Mucosa of descending colon (tissue), 3 donors: ENCODE data around the gene PPFIA1. TPM values are rescaled to one million over a fixed set of nuclear protein-coding genes. Genes with fewer than 3 reads are reported as not detected.

ENCODE experiments used
- ATAC-seq: fragments of 200-7000 bp; cut with Tn5 transposase; one replicate; pipeline ENCODE4 v1.9.1; 2020; ENCODE audit warnings: mild to moderate bottlenecking, moderate library complexity
- DNase-seq, 3 donors: peaks; one replicate each; pipeline ENCODE4 v3.0.0-alpha.2; 2020
- H3K36me3 ChIP-seq: fragments of 200-600 bp; one replicate; pipeline ENCODE4 v1.8.0; 2021; ENCODE audit warnings: low read depth, mild to moderate bottlenecking
- H3K4me1 ChIP-seq: fragments of 200-600 bp; one replicate; pipeline ENCODE4 v1.8.0; 2021; ENCODE audit warnings: low read depth, mild to moderate bottlenecking
- H3K4me3 ChIP-seq: fragments of 200-600 bp; one replicate; pipeline ENCODE4 v1.8.0; 2021; ENCODE audit warnings: mild to moderate bottlenecking
- H3K9me3 ChIP-seq: fragments of 200-600 bp; one replicate; pipeline ENCODE4 v1.8.0; 2021; ENCODE audit warnings: mild to moderate bottlenecking
- intact Hi-C, 2 donors: fragments of 100-400 bp; cut with DNase I in 1 of 2; cut with micrococcal nuclease in 1 of 2; formaldehyde crosslinking; loops; one replicate each; pipeline versions ENCODE4 v1.11.0 to v1.11.1; 2022; cut with DNase I, micrococcal nuclease
- microRNA-seq: library from miRNA; unstranded; fragments of <30 nt; microRNA quantifications from one replicate; pipeline ENCODE4, GENCODE V29; 2019
- total RNA-seq, 3 donors: library from RNA; stranded (reverse); fragmentation: NEBNext Ultra II Directional in 2 of 3; extraction: Animal tissue kit (Norgen Biotek cat#: 25700) in 2 of 3; gene quantifications; one replicate each; pipeline versions ENCODE4 v1.2.1 to v1.2.4, GENCODE V29; 2021 to 2023
- TF ChIP-seq, protein P1 (sequence below): fragments of 200-600 bp; IDR thresholded peaks from one replicate; pipeline ENCODE4 v1.8.0; 2022; ENCODE audit warnings: antibody characterized with exemption, mild to moderate bottlenecking
- donor health status: DM: no; HTN: no; CAD: no; lungs with moderate emphysema.
- donor health status: DM: no; HTN: no; CAD: no.
- donor health status: DM: no; HTN: yes; CAD: no.

Gene PPFIA1
- total RNA-seq, 3 donors from 2014 or later = 58.5 to 65.7 (median 65.0) TPM

DNA sequence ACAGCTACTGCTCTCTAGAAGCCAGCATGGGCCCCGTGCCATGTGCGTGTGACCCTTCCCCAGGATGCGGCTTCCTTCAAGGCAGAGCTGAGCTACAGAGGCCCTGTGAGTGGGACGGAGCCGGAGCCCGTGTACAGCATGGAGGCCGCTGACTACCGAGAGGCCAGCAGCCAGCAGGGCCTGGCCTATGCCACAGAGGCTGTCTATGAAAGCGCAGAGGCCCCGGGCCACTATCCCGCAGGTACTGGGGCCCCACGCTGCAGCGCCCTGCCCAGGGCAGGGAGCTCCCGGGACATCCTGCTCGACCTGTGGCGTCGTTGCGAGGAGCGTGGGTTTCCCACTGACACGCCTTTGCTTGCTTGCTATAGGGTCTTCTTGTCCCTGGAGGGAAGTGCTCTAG, 162.5 kb downstream of the PPFIA1 start:
- H3K9me3 ChIP-seq = no peaks in the 10 kb centered on the region
- peaks cover 4% of the 10 kb centered on the region for H3K36me3 ChIP-seq
- TF ChIP-seq, protein P1, sequence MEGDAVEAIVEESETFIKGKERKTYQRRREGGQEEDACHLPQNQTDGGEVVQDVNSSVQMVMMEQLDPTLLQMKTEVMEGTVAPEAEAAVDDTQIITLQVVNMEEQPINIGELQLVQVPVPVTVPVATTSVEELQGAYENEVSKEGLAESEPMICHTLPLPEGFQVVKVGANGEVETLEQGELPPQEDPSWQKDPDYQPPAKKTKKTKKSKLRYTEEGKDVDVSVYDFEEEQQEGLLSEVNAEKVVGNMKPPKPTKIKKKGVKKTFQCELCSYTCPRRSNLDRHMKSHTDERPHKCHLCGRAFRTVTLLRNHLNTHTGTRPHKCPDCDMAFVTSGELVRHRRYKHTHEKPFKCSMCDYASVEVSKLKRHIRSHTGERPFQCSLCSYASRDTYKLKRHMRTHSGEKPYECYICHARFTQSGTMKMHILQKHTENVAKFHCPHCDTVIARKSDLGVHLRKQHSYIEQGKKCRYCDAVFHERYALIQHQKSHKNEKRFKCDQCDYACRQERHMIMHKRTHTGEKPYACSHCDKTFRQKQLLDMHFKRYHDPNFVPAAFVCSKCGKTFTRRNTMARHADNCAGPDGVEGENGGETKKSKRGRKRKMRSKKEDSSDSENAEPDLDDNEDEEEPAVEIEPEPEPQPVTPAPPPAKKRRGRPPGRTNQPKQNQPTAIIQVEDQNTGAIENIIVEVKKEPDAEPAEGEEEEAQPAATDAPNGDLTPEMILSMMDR = no peak
- H3K4me1 ChIP-seq = no peaks in the 10 kb centered on the region
- H3K4me3 ChIP-seq = no peak overlapping the region
- ATAC-seq (no peak), DNase-seq (no peak)
- intact Hi-C loops = no loop called here

DNA sequence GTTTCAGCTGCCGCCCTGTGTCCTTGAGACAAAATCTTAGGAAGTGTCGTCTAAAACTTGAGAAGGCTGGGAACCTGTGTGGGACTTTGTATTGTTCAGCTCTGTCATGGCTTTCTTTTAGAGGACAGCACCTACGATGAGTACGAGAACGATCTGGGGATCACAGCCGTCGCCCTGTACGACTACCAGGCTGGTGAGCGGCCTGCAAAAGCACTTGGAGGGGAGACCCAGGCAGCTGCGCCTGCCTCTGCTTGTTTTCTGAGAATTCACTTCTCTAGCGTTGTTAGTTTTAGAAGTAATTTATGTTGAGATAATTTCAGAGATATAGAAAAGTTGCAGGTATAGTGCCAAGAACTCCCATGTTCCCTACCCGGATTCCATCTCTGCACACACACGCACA, 163.0 kb downstream of the PPFIA1 start:
- Histone ChIP-seq H3K36me3 (peaks cover 4% of the 10 kb centered on the region), H3K9me3 (no peaks in the 10 kb centered on the region), H3K4me3 (no peak overlapping the region), H3K4me1 (no peaks in the 10 kb centered on the region)
- intact Hi-C loops = no loop called here
- no peak for DNase-seq
- ATAC-seq = no peak
- TF ChIP-seq, protein P1 = no peak

Small RNAs within 50 kb of the gene (microRNA-seq; reads per million reads assigned to microRNA genes)
- gene MIR548K = 8.8 reads per million, percentile 32 among the genes with 10 or more reads in this experiment

Other genes with a start within 250 kb of the PPFIA1 start
- gene ANO1, start 192.4 kb upstream of the PPFIA1 start, total RNA-seq = 10 to 100 TPM; 10.7 to 26.6 (median 11.8) TPM
- 10 to 100 TPM; 26.3 to 31.0 (median 26.9) TPM for gene FADD, start 67.4 kb upstream of the PPFIA1 start, total RNA-seq
- 100 to 1,000 TPM; 223 to 314 (median 280) TPM for gene CTTN, start 127.8 kb downstream of the PPFIA1 start, total RNA-seq